Ammon's horn (tissue), 1 donor: Measurements from ENCODE around the gene NELL2.

ENCODE experiments used
- DNase-seq: peaks from one replicate; pipeline ENCODE4 v3.0.0-alpha.2; 2016; ENCODE audit warnings: low spot score

The NELL2 gene

GRCh38 chr12:44537354-44537753 lies 338.8 kb downstream of the NELL2 start:
- no peak for DNase-seq

DNA sequence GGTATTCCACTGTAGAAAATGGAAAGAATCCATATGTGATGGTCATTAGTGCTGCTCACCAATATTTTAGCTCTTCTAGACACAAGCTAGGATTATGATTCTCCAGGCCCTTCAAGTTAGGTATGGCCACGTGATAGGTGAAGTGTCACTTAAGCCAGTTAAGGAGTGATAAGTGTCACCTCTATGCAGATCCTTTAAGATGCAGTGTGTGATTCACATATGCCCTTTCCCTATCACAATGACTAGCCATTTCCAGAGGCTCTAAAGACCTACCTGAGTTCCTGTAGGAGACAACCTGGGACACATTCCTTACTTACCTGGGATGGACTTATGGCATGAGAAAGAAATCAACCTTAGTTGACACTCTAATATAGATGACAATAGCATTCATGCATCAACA lies 343.2 kb downstream of the NELL2 start:
- DNase-seq = no peak

DNA sequence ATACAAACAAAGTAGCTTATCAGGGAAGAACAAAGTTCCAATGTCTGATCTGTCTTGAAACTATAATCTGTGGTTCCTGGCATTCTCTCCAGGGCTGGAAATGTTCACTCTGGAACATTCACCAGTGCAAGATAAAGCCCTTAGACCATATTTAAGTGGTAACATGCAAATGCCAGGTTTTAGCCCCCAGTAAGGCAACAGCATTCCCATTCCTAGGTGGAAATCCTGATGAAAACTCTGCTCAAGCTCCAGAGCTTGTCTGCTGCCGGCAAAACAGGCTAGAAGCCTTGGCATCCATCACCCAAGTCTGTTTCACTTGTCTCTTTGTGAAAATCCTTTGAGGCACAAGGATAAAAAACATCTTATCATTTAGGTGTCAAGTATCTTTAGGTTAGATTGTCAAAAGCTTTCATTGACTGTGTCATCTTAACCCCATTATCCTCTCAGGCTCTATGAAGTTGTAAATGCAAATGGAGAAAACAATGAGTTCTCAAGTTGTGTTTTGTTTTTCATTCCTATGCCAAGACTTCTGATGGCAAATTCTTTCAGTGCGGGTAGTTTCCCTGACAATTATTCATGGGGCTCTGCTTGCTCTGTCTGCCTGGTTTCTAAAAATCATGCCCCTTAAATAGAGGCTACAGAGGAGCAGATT lies 344.7 kb downstream of the NELL2 start:
- DNase-seq = no peak

GRCh38 chr12:44526655-44527182 lies 349.4 kb downstream of the NELL2 start:
- DNase-seq = no peak

DNA sequence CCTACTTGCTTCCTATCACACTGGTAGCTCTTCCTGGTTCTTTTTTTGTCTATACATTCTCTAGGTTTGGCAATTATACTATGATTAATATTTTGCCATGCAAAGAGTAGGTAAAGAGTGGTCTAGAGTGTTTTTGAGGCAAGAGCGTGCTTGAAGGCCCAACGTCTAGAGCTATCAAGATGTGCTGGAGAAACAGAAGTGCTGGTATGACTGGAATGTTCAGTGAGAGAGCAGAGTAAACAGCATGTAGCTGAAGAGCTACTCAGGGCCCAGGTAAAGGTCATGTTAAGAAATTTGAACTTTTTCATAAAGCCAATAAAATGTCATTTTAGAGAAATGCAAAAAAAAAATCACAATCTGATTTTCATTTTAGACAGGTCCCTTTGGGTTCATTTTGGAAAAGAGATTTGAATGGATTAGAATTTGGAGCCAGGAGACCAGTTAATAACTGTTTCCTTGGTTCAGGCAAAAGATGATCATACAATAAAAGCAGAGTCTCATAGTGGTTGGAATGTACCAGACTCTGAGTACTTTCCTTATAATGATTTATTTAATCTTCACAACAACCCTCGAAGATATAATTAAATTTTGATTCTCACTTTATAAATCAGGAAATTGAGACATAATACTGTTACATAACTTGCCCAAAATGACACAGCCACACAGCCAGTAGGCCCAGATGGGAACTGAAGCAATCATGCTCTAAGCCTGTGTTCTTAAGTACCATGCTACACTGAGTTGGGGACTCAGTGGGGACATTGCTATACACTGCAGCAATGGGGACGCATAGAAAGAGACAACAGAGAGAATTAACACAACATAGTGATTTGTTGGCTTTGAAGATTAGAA lies 350.1 kb downstream of the NELL2 start:
- DNase-seq = peak; percentile 11

- no peak for DNase-seq
Observed at GRCh38 chr12:44523828-44524227, 352.3 kb downstream of the NELL2 start.

- DNase-seq = no peak
Observed at GRCh38 chr12:44521702-44522101, 354.4 kb downstream of the NELL2 start.

DNA sequence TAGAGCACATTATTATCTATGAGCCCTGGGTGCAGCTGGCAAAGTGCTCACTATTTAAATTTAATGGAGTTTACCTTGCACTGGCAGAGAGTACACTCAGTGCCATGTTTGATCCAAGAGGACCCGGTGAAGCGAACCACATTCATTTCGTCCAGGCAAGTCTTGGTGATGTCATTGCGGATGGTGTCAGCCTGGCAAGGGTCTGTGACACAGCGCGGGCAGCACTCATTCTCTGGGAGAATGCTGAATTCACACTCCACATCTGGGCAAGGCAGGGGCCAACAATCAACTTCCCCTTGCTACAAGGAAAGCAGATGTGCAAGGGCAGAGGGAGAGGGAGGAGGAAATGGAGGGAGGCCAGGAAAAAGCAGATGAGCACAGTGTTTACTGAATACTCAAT lies 356.2 kb downstream of the NELL2 start:
- no peak for DNase-seq

DNA sequence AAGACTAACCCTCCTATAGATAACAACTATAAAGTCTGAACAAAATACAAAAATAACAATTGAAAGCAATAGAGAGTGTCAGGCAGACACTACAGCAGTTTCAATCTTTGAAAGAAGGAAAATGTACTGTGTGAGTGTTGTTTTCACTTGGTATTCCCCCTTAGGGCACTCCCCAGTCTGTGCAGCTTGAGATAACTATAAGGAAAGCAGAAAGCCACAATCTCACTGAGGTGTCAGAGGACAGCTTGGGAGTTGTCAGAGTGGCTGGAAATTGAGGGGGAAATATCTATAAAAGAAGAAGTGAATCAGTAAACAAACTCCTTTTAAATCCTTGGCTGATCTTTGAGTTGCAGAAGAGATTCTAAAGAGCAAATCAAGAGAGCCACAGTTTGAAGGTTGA lies 364.8 kb downstream of the NELL2 start:
- DNase-seq = no peak

- DNase-seq = no peak
Observed at GRCh38 chr12:44510510-44510909, 365.6 kb downstream of the NELL2 start.

DNA sequence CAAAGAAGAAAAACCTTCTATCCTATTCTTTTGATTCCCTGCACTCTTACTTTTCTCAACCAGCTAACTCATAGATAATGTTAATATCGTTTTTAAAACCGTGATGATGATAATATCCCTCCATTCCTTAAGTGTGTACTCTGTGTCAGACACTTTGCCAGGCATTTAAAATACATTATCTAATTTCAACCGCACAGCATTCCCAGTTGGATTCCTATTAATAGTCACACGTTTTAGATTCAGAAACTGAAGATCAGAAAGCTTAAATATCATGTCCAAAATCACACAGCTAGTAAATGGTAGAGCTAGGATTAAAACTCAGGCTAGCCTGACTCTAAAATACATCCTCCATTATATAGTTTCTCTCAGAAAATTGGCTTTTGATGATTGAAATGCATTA lies 366.0 kb downstream of the NELL2 start:
- DNase-seq = no peak

DNA sequence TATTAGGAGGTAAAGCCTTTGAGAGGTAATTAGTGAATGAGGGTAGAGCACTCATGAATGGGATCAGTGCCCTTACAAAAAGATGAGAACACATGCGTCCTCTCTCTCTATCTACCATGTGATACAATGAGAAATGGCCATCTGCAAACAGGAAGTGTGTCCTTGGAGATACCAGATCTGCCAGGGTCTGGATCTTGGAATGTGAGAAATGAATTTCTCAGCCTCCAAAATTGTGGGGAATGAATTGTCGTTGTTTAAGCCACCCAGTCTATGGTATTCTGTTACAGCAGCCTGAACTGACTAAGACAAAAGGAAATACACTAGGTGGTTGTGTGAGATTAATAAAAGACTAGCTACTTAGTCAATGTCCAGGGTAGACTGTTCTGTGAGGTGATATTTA lies 366.6 kb downstream of the NELL2 start:
- no peak for DNase-seq

DNA sequence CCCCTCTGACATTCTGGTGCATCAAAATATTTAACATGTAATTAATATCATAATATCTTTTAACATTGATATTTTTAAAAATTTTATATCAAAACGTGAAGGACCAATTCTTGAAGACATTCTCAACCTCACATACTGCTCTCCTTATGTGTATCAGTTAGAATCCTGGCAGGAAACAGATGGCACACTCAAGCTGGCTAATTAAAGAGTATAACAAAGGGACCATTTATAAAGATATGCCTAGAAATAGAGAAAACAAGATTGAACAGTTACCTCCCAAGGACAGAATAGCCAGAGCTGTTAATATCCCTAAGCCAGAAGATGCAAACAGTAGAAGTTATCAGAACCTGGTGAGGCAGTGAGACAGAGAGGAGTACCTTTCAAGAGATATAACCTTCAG lies 368.7 kb downstream of the NELL2 start:
- DNase-seq = no peak

DNA sequence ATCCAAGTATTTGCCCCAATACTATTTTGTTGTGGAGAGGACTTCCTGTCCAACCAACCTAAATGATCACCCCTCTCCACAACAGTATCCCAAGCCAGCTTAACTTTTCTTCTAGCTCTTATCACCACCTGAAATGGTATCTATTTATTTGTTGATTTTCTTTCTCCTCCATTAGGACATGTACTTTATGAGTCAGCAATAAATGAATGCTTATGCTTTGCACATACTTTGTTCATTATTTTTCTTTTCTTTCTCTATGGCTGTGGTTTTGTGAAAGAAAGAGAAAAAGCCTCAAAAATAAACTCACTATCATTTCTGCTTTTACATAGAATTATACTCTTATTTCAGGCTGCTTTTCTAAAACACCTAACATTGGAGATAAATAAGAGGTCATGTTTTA lies 371.3 kb downstream of the NELL2 start:
- no peak for DNase-seq

DNA sequence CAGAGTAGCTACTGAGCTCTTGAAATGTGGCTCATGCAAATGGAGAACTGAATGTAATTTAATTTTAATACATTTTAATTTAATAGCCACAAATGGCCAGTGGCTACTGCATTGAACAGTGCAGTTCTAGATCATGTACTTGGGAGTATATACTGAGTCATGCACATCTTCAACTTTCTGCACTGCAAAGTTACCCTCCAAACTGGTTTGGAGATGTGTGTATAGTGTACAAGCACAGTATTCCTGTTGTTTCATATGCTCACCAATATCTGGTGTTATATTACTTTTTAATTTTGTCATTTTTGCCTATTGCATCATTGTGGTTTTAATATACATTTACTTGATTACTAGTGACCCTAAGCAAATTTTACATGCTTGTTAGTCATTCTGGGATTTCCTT lies 372.8 kb downstream of the NELL2 start:
- DNase-seq = no peak

- DNase-seq = no peak
Observed at GRCh38 chr12:44502681-44503080, 373.4 kb downstream of the NELL2 start.

GRCh38 chr12:44500423-44500822 lies 375.7 kb downstream of the NELL2 start:
- DNase-seq = no peak

DNA sequence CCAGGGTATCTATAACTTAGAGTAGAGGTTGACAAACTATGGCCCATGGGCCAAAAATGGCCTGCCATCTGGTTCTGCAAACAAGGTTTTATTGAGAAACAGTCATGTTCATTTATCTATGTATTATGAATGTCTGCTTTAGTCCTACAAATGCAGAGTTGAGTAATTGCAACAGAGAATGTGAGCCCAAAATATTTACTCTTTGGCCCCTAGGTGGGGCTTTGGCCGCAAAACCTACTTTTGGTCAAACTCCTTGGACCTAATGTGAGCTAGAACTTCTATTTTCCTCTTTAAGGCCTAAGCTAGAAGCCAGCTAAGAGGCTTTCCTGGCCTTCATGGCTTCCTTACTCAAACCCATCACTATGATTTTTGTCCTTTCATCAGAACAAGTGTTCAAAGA lies 379.1 kb downstream of the NELL2 start:
- DNase-seq = no peak

GRCh38 chr12:44490181-44490580 lies 385.9 kb downstream of the NELL2 start:
- no peak for DNase-seq

DNA sequence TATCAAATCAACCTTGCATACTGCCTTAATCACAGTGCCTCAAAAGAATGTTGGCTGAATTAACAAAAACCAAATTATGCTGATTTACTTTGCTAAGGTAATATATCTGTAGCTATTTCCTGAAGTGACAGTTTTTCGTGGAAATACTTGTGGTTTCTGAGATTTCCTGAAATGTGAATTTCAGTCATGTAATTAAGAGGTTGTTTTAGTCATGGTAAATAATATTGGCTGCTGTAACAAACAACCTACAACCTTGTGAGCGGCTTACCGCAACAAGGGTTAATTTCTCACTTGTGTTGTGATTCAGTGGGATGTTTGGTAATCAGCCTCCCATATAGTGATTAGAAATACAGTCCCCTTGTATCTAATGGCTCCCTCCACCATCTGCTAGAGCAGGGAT lies 387.9 kb downstream of the NELL2 start:
- DNase-seq = no peak

- DNase-seq = no peak
Observed at GRCh38 chr12:44484862-44485261, 391.3 kb downstream of the NELL2 start.

GRCh38 chr12:44477331-44477980 lies 398.7 kb downstream of the NELL2 start:
- no peak for DNase-seq

- no peak for DNase-seq
Observed at GRCh38 chr12:44476683-44477082, 399.4 kb downstream of the NELL2 start.
